GM12878 (cell line): ENCODE data around the gene ZSWIM5. TPM values are rescaled to one million over a fixed set of nuclear protein-coding genes. Genes with fewer than 3 reads are reported as not detected.

Experiments
- ATAC-seq: fragments of 200-7000 bp; cut with Tn5 transposase; 3 replicates; pipeline ENCODE4 v1.9.1; 2020; ENCODE audit warnings: mild to moderate bottlenecking, moderate library complexity
- BruUV-seq: library from RNA; stranded (reverse); fragments of 400-500 nt; replicated peaks from 2 replicates; lab custom pipeline; 2021; lab: Mats Ljungman, UMichigan
- CTCF ChIA-PET: fragments of 300-600 bp; sonication (Branson Sonifier 250); formaldehyde crosslinking; extraction: SDS; loops from one replicate; lab custom pipeline; 2021; ENCODE audit warnings: inconsistent platforms; lab: Yijun Ruan, JAX
- POLR2A ChIA-PET: fragments of 350-600 bp; formaldehyde crosslinking; extraction: SDS; loops from one replicate; lab custom pipeline; 2021; ENCODE audit warnings: inconsistent platforms; lab: Charles Lee
- RAD21 ChIA-PET: fragments of 300-600 bp; sonication (Branson Sonifier 250); formaldehyde crosslinking; loops from one replicate; lab custom pipeline; 2023; ENCODE audit warnings: antibody characterized with exemption; ENCODE audit not compliant: unreplicated experiment; lab: Charles Lee
- SMC1A ChIA-PET: fragments of 300-600 bp; sonication (Branson Sonifier 250); formaldehyde crosslinking; loops from one replicate; lab custom pipeline; 2023; ENCODE audit not compliant: unreplicated experiment, uncharacterized antibody; lab: Charles Lee
- DNase-seq: peaks from one replicate; pipeline ENCODE4 v3.0.0-alpha.2; 2011; ENCODE audit warnings: low read depth, low spot score
- FAIRE-seq: peaks from 3 replicates; lab custom pipeline; 2011; peaks lifted over from hg19 to GRCh38; lab: Jason Lieb, UNC
- H2AFZ ChIP-seq: 2 replicates; pipeline ENCODE4 v1.6.0; 2011; ENCODE audit warnings: low read depth, low read length, control low read depth; ENCODE audit not compliant: control insufficient read depth
- H3K27ac ChIP-seq: 2 replicates; pipeline ENCODE4 v1.5.1; 2011; ENCODE audit warnings: control low read depth; ENCODE audit not compliant: control insufficient read depth, insufficient read depth
- H3K27me3 ChIP-seq, 2 experiments: replicated peaks in 1 of 2; 2 replicates each; pipeline versions ENCODE4 v1.6.0 to v1.6.1; 2011; ENCODE audit warnings: low read length in 1 of 2; ENCODE audit not compliant: control insufficient read depth in 2 of 2, insufficient read depth in 2 of 2
- H3K36me3 ChIP-seq, 2 experiments: 2 replicates each; pipeline ENCODE4 v1.5.1; 2011; ENCODE audit warnings: low read length in 1 of 2; ENCODE audit not compliant: control insufficient read depth in 2 of 2, insufficient read depth in 2 of 2
- H3K4me1 ChIP-seq: 2 replicates; pipeline ENCODE4 v1.6.1; 2011; ENCODE audit warnings: mild to moderate bottlenecking, low read length, moderate library complexity, mixed read lengths; ENCODE audit not compliant: control insufficient read depth, insufficient read depth
- H3K4me2 ChIP-seq: 2 replicates; pipeline ENCODE4 v1.6.0; 2011; ENCODE audit warnings: control low read depth; ENCODE audit not compliant: control insufficient read depth, insufficient read depth
- H3K4me3 ChIP-seq: fragments of 200-600 bp; sonication (generic); 2 replicates; pipeline ENCODE4 v1.5.1; 2016
- H3K79me2 ChIP-seq: 2 replicates; pipeline ENCODE4 v1.6.0; 2011; ENCODE audit warnings: low read length; ENCODE audit not compliant: control insufficient read depth, insufficient read depth
- H3K9ac ChIP-seq: 2 replicates; pipeline ENCODE4 v1.8.0; 2011; ENCODE audit warnings: low read length, control low read depth, mixed read lengths; ENCODE audit not compliant: control insufficient read depth, insufficient read depth
- H3K9me3 ChIP-seq: replicated peaks from 3 replicates; pipeline ENCODE4 v1.5.1; 2011; ENCODE audit warnings: mild to moderate bottlenecking, low read length; ENCODE audit not compliant: control insufficient read depth, insufficient read depth
- H4K20me1 ChIP-seq: 2 replicates; pipeline ENCODE4 v1.6.0; 2011; ENCODE audit not compliant: control insufficient read depth, insufficient read depth
- E2F8 ChIP-seq: fragments of 450-650 bp; IDR thresholded peaks from 2 replicates; pipeline ENCODE4 v1.6.1; 2018; ENCODE audit warnings: mild to moderate bottlenecking, low read depth, moderate library complexity; ENCODE audit not compliant: partially characterized antibody
- EGR1 ChIP-seq, 2 experiments: IDR thresholded peaks; 1 replicate in 1 of 2; 2 replicates in 1 of 2; pipeline ENCODE4 v1.6.1; 2011 to 2012; ENCODE audit warnings: low read depth in 2 of 2, low read length in 2 of 2, borderline replicate concordance in 1 of 2, mild to moderate bottlenecking in 1 of 2, moderate library complexity in 1 of 2
- HCFC1 ChIP-seq: fragments of 150-350 bp; IDR thresholded peaks from 2 replicates; pipeline ENCODE4 v1.6.1; 2014; ENCODE audit warnings: low read length
- KAT2A ChIP-seq: conservative IDR thresholded peaks from 2 replicates; pipeline ENCODE4 v1.6.1; 2011; ENCODE audit warnings: low read depth, low read length; ENCODE audit not compliant: control insufficient read depth
- KLF5 ChIP-seq: fragments of 450-650 bp; IDR thresholded peaks from 2 replicates; pipeline ENCODE4 v1.6.1; 2014; ENCODE audit warnings: mild to moderate bottlenecking; ENCODE audit not compliant: partially characterized antibody
- MEF2A ChIP-seq: IDR thresholded peaks from 2 replicates; pipeline ENCODE4 v1.6.1; 2011; ENCODE audit warnings: low read depth, mild to moderate bottlenecking, low read length, moderate library complexity; ENCODE audit not compliant: insufficient read depth
- PAX8 ChIP-seq: fragments of 450-650 bp; IDR thresholded peaks from 2 replicates; pipeline ENCODE4 v1.6.1; 2017; ENCODE audit warnings: mild to moderate bottlenecking, moderate library complexity
- RAD51 ChIP-seq: fragments of 450-650 bp; IDR thresholded peaks from 2 replicates; pipeline ENCODE4 v1.6.1; 2016; ENCODE audit warnings: moderate library complexity, mild to moderate bottlenecking, inconsistent platforms
- RELA ChIP-seq: fragments of 450-650 bp; IDR thresholded peaks from 2 replicates; pipeline ENCODE4 v1.8.0; 2014; ENCODE audit warnings: borderline replicate concordance; ENCODE audit not compliant: partially characterized antibody
- RELB ChIP-seq: fragments of 450-650 bp; IDR thresholded peaks from 2 replicates; pipeline ENCODE4 v1.6.1; 2017; ENCODE audit warnings: low read depth, mild to moderate bottlenecking, moderate library complexity
- SMARCA5 ChIP-seq: fragments of 450-650 bp; IDR thresholded peaks from 2 replicates; pipeline ENCODE4 v1.6.1; 2017; ENCODE audit warnings: mild to moderate bottlenecking
- SREBF2 ChIP-seq: IDR thresholded peaks from 2 replicates; pipeline ENCODE4 v1.6.1; 2012; ENCODE audit warnings: mild to moderate bottlenecking, low read length
- ZNF274 ChIP-seq: IDR thresholded peaks from one replicate; pipeline ENCODE4 v1.8.0; 2011; ENCODE audit not compliant: insufficient read length, insufficient read depth
- WGBS: methylation state at CpG from one replicate; pipeline ENCODE4 v1.1.6; 2016; ENCODE audit warnings: low lambda C conversion rate; ENCODE audit not compliant: insufficient replicate concordance, insufficient coverage; ENCODE audit errors: missing lambda C conversion rate; 5-methylcytosine and 5-hydroxymethylcytosine counted together
- in situ Hi-C: fragments of 300-500 bp; cut with MboI; formaldehyde crosslinking; loops from 9 replicates; pipeline ENCODE4 v1.14.3; 2018; ENCODE audit warnings: mixed read lengths
- intact Hi-C: fragments of 100-400 bp; cut with micrococcal nuclease; formaldehyde crosslinking; loops from one replicate; pipeline ENCODE4 v1.14.2; 2022; ENCODE audit not compliant: unreplicated experiment
- polyA plus RNA-seq, 11 experiments: library from polyadenylated mRNA; depleted of rRNA in 4 of 11; unstranded in 6 of 11; stranded (reverse) in 5 of 11; fragments of >200 nt; fragmentation: Nextera tagmentation in 4 of 11; fragmentation: Illumina TruSeq in 1 of 11; extraction: Ambion mirVana in 4 of 11; extraction: Trizol in 1 of 11; gene quantifications; 1 replicate in 1 of 11; 2 replicates in 10 of 11; pipeline versions ENCODE4 v1.2.1 to v1.2.3, GENCODE V29; 2011 to 2016; ENCODE audit warnings: inconsistent platforms in 2 of 11, missing spikeins in 2 of 11, low read depth in 1 of 11
- total RNA-seq, 4 experiments: library from RNA; depleted of rRNA in 3 of 4; stranded (reverse); fragments of >200 nt in 3 of 4; fragmentation: Illumina TruSeq in 1 of 4; extraction: Trizol in 1 of 4; gene quantifications; 2 replicates each; pipeline versions ENCODE4 v1.2.1 to v1.2.3, GENCODE V29; 2013 to 2021
- TF ChIP-seq, protein P1 (sequence below): IDR thresholded peaks from 2 replicates; pipeline ENCODE4 v1.6.1; 2012; ENCODE audit warnings: low read length, inconsistent platforms
- TF ChIP-seq, protein P2 (sequence below): IDR thresholded peaks from 2 replicates; pipeline ENCODE4 v1.6.1; 2011; ENCODE audit warnings: borderline replicate concordance, low read depth, mild to moderate bottlenecking, moderate library complexity, low read length; ENCODE audit not compliant: insufficient read depth, poor library complexity, severe bottlenecking

Gene ZSWIM5
- total and polyA plus RNA-seq, 10 of the 15 experiments (the other 5 are each of a cell fraction or from before 2014, with no cell fraction given), result 0.07 to 0.97 (median 0.34) TPM; not detected in 1

GRCh38 chr1:45047032-45047431 lies 159.4 kb downstream of the ZSWIM5 start:
- no peaks in the 10 kb centered on the region for H3K9me3 ChIP-seq
- H4K20me1 ChIP-seq, result no peaks in the 10 kb centered on the region
- ChIA-PET RAD21 (no interaction called here), SMC1A (no interaction called here), CTCF (interaction anchor here (0.7 kb wide), 1 partner anchor 187 kb away, joined by 4 read pairs; no protein-coding TSS in a partner anchor), POLR2A (interaction anchor here (0.6 kb wide), 1 partner anchor 285 kb away, joined by 3 read pairs; no protein-coding TSS in a partner anchor)
- no peak overlapping the region for H3K9ac ChIP-seq
- H3K4me2 ChIP-seq, result no peak overlapping the region
- H3K27me3 ChIP-seq, result no peaks in the 10 kb centered on the region
- ATAC-seq, result no peak
- no peaks in the 10 kb centered on the region for H3K79me2 ChIP-seq
- no peak overlapping the region for H3K27ac ChIP-seq
- DNase-seq, result no peak
- H3K4me1 ChIP-seq, result peaks cover 14% of the 10 kb centered on the region
- no TSS peak for BruUV-seq
- 75% methylated on average over 5 of the region's 5 CpGs for WGBS
- in situ Hi-C loops (no loop called here), intact Hi-C loops (no loop called here)
- FAIRE-seq, result no peak
- no peak overlapping the region for H3K4me3 ChIP-seq
- no peaks in the 10 kb centered on the region for H3K36me3 ChIP-seq
- no peak overlapping the region for H2AFZ ChIP-seq
- TF ChIP-seq EGR1 (IDR thresholded peaks at IDR 0.05; ENCODE audit: borderline replicate concordance in 1 of 2, low read depth in 2 of 2, low read length in 2 of 2) (no peak), SREBF2 (no peak), KAT2A (no peak), RELA (no peak), SMARCA5 (no peak), KLF5 (no peak), RAD51 (no peak), MEF2A (no peak), RELB (no peak), E2F8 (no peak), ZNF274 (no peak), PAX8 (no peak), HCFC1 (no peak)
- TF ChIP-seq, protein P1, sequence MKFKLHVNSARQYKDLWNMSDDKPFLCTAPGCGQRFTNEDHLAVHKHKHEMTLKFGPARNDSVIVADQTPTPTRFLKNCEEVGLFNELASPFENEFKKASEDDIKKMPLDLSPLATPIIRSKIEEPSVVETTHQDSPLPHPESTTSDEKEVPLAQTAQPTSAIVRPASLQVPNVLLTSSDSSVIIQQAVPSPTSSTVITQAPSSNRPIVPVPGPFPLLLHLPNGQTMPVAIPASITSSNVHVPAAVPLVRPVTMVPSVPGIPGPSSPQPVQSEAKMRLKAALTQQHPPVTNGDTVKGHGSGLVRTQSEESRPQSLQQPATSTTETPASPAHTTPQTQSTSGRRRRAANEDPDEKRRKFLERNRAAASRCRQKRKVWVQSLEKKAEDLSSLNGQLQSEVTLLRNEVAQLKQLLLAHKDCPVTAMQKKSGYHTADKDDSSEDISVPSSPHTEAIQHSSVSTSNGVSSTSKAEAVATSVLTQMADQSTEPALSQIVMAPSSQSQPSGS, result no peak
- TF ChIP-seq, protein P2, sequence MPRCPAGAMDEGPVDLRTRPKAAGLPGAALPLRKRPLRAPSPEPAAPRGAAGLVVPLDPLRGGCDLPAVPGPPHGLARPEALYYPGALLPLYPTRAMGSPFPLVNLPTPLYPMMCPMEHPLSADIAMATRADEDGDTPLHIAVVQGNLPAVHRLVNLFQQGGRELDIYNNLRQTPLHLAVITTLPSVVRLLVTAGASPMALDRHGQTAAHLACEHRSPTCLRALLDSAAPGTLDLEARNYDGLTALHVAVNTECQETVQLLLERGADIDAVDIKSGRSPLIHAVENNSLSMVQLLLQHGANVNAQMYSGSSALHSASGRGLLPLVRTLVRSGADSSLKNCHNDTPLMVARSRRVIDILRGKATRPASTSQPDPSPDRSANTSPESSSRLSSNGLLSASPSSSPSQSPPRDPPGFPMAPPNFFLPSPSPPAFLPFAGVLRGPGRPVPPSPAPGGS, result no peak
